ENCODE results near the gene TMEM198. TPM values are rescaled to one million over a fixed set of nuclear protein-coding genes. Genes with fewer than 3 reads are reported as not detected.

The TMEM198 gene
- total and polyA plus RNA-seq, 2 of the 4 experiments (the other 2 are of a cell fraction), result 0.18 to 2.2 TPM

DNA sequence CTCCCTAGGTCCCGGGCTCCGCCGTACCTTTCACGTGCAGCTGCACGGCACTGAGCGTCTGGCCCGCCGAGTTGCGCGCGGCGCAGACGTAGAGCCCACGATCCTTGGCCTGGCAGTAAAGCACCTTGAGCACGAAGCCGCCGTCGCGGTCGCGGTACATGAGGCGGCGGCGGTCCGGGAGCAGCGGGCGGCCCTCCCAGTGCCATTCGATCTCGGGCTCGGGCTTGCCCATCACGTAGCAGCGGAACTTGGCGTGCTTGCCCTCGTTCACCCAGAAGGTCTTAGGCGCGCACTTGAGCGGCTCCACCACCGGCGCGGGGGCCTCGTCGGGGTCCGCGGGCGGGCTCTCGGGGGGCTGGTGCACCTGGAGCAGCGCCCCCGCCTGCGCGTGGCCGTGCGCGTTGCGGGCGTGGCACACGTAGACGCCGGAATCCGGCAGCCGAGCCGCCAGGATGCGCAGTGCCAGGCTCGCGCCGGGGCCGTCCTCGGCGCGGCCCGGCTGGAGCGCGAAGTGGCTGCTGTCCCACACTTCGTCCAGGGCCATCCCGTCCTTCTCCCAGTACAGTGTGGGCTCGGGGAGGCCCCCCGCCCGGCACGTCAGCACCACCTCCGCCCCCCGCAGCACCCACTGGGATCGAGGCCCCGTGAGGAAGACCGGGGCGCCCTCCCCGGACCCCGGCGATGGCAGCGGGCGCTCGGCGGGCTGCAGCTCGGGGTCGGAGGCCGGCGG, 26.5 kb downstream of the TMEM198 start:
- ATAC-seq (ENCODE audit: low read depth), result peak; percentile 60
- Histone ChIP-seq H3K23ac (ENCODE audit: low read depth, low read length) (no peak overlapping the region), H2BK15ac (ENCODE audit: low read depth, low read length) (no peak overlapping the region), H4K91ac (ENCODE audit: insufficient read depth, low read depth, low read length) (no peak overlapping the region; the same call in 1 of the 2 replicates), H3K9me3 (ENCODE audit: control insufficient read depth, insufficient read depth, low read length) (no peaks in the 10 kb centered on the region), H3K27ac (ENCODE audit: insufficient read depth, low read length) (peak overlapping the region; percentile 94), H4K5ac (ENCODE audit: low read depth, low read length) (peak overlapping the region; percentile 33), H3K9me1 (ENCODE audit: insufficient read depth, low read length) (peaks cover 8% of the 10 kb centered on the region; the same call in 1 of the 2 replicates), H3K27me3 (ENCODE audit: control insufficient read depth, insufficient read depth, low read length) (peaks cover 2% of the 10 kb centered on the region; the same call in 1 of the 2 replicates), H3K4me3 (ENCODE audit: insufficient read depth, low read depth, low read length) (peak overlapping the region; percentile 94), H2AK9ac (replicated peaks; ENCODE audit: low read depth, low read length, poor library complexity) (peak overlapping the region; percentile 94), H3K9ac (ENCODE audit: low read depth, low read length) (peak overlapping the region; percentile 92), H2BK5ac (ENCODE audit: low read depth, low read length, poor library complexity, severe bottlenecking) (peak overlapping the region; percentile 81), H2AK5ac (ENCODE audit: low read depth, low read length) (peak overlapping the region; percentile 66; the same call in 1 of the 2 replicates), H3K36me3 (ENCODE audit: control insufficient read depth, insufficient read depth, low read length) (peaks cover 15% of the 10 kb centered on the region; the same call in 1 of the 2 replicates), H3K14ac (replicated peaks; ENCODE audit: low read depth, low read length) (no peak overlapping the region; the same call in 1 of the 2 replicates), H2BK20ac (ENCODE audit: low read depth, low read length) (no peak overlapping the region), H2AFZ (replicated peaks; ENCODE audit: low read length, poor library complexity) (peak overlapping the region; percentile 97), H4K8ac (ENCODE audit: low read depth in 2 of 2, low read length in 2 of 2) (peak overlapping the region; percentile 67 to 82), H3K4me1 (ENCODE audit: control insufficient read depth, insufficient read depth, low read length) (peaks cover 10% of the 10 kb centered on the region), H3K4ac (ENCODE audit: low read depth, low read length) (peak overlapping the region; percentile 86), H3K4me2 (ENCODE audit: low read depth, low read length) (peak overlapping the region; percentile 75), H2BK120ac (ENCODE audit: low read depth, low read length) (0 out of 2 replicates have a peak overlapping the region, but pooled peaks have one; percentile 8), H4K20me1 (ENCODE audit: insufficient read depth, low read length) (peaks cover 8% of the 10 kb centered on the region; the same call in 1 of the 2 replicates), H3K18ac (ENCODE audit: low read depth, low read length) (no peak overlapping the region), H3K56ac (ENCODE audit: extremely low read depth, insufficient read depth, low read length) (no peak overlapping the region), H3K79me1 (ENCODE audit: low read depth in 1 of 2, low read length in 2 of 2) (peaks cover 11 to 18% of the 10 kb centered on the region in 2 experiments)
- intact Hi-C loops (cut with micrococcal nuclease) (no loop called here), in situ Hi-C loops (cut with MboI; ENCODE audit: low sequenced_read_pairs) (no loop called here), dilution Hi-C loops (cut with HindIII; ENCODE audit: low sequenced_read_pairs, unreplicated experiment) (no loop called here)
- no TSS peak for BruUV-seq (replicated peaks)
- no peak for TF ChIP-seq POLR2A (IDR thresholded peaks at IDR 0.05; ENCODE audit: low read depth, low read length)
- 0 out of 2 replicates have a peak, but pooled peaks have one; percentile 6 for TF ChIP-seq CTCF (conservative IDR thresholded peaks at IDR 0.05; ENCODE audit: low read depth, low read length)
- no peak for TF ChIP-seq NFE2L2 (IDR thresholded peaks at IDR 0.05; ENCODE audit: low read depth, low read length)
- no peak for TF ChIP-seq RCOR1 (IDR thresholded peaks at IDR 0.05; ENCODE audit: insufficient replicate concordance, low read length)
- no peak for TF ChIP-seq RAD21 (IDR thresholded peaks at IDR 0.05; ENCODE audit: low read length)
- TF ChIP-seq MXI1 (IDR thresholded peaks at IDR 0.05; ENCODE audit: borderline replicate concordance, low read depth, low read length), result no peak
- no peak for TF ChIP-seq ELK1 (IDR thresholded peaks at IDR 0.05; ENCODE audit: borderline replicate concordance, low read depth, low read length)
- DNase-seq, result peak; percentile 19
- CTCF ChIA-PET, result no interaction called here
- POLR2A ChIA-PET (ENCODE audit: unreplicated experiment), result no interaction called here
- WGBS, 2 experiments (ENCODE audit: extremely low coverage in 2 of 2, insufficient read length in 1 of 2), result 10% methylated on average over 59 of the region's 95 CpGs; no CpG with 5 or more reads in 1 of the 2 experiments

All from IMR-90 (cell line).